Gastrocnemius medialis (tissue), 4 donors: ENCODE results near the gene PARD3B.

Source experiments
- CTCF ChIP-seq, 5 experiments: fragments of 450-650 bp in 3 of 5; fragments of 200-600 bp in 2 of 5; sonication (generic) in 2 of 5; IDR thresholded peaks in 4 of 5; conservative IDR thresholded peaks in 1 of 5; 1 replicate in 4 of 5; 2 replicates in 1 of 5; pipeline ENCODE4 v1.5.1; 2016 to 2019; ENCODE audit warnings: antibody characterized with exemption in 5 of 5, mild to moderate bottlenecking in 3 of 5, moderate library complexity in 3 of 5
- POLR2A ChIP-seq, 2 donors: fragments of 450-650 bp; IDR thresholded peaks; one replicate each; pipeline ENCODE4 v1.6.1; 2017; ENCODE audit warnings: antibody characterized with exemption in 2 of 2, mild to moderate bottlenecking in 2 of 2, moderate library complexity in 2 of 2

- TF ChIP-seq CTCF (IDR thresholded peaks at IDR 0.05 in 4 of 5, conservative IDR thresholded peaks at IDR 0.05 in 1 of 5) (no peak), POLR2A (IDR thresholded peaks at IDR 0.05) (no peak)
Observed at GRCh38 chr2:204611017-204611631, 65.8 kb downstream of the PARD3B start.
